ENCODE data around the gene PLGRKT.
"Not testable (repeated sequence)": the region's sequence is repeated elsewhere in the genome, so short reads cannot be mapped to it uniquely, and the experiment has no call there.

PLGRKT gene

DNA sequence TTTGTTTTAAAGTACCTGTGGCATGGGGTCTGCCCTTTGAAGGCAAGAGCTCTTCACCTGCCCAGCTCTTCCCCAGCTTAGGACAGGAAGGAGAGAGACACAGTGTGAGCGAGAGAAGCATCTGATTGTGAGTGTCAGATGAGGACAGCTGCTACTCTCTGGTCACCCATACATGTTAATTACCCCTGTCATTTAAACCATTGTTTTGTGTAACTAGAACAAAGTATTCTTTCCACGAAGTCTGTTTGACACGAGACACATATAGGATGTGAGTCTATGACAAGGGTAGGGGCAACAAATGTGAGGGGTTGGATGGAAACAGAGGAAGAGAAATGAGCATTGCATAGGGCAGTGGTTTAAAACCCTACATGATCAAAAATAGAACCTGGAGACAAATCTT is 9.6 kb upstream of the PLGRKT start:
- in situ Hi-C loops (cut with MboI; ENCODE audit: low sequenced_read_pairs): loop anchor here (25.0 kb wide), 1 partner anchor 685 kb away; no protein-coding TSS in a partner anchor
- H3K4me3 ChIP-seq: no peak overlapping the region
- H3K36me3 ChIP-seq (replicated peaks): no peaks in the 10 kb centered on the region
- no peak for DNase-seq (ENCODE audit: low spot score in 2 of 2)
- no peaks in the 10 kb centered on the region for H3K9me3 ChIP-seq
- no peaks in the 10 kb centered on the region for H3K27me3 ChIP-seq (ENCODE audit: low read depth)
- peaks cover 7% of the 10 kb centered on the region for H3K4me1 ChIP-seq

DNA sequence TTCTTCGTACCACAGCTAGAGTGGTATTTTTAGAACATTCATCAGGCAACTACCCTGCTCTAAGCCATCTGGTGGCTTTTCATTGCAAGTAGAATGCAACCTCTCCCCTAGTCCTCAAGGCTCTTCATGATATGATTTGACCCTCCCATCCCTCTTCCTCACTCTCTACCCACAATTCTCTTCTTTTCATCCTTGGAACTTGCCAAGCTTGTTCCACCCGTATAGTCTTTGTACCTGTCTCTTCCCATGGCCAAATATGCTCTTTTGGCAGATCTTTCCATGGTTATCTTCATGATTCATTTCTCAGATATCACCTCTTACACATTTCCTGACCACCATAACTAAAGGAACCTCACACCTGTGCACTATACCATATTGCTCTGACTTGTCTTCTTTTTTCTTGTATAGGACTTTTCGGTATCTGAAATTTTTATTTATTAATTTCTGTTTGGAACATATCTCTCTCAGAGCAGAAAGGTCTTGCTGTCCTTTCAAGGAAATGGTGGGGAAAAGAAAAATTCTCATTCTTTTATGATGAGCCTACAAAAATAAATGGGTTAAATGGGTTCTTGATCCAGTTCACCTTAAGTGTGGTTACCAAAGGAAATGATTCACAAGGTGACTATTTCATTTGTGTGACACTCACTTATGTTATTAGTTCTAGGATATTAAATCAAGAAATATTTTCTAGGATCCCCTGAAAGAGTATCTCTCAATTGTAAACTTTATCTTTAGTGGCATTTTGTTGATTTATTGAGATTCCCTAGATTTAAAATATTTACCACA is 8.9 kb upstream of the PLGRKT start:
- no peaks in the 10 kb centered on the region for H3K27me3 ChIP-seq (ENCODE audit: low read depth)
- peaks cover 7% of the 10 kb centered on the region for H3K4me1 ChIP-seq
- no peaks in the 10 kb centered on the region for H3K36me3 ChIP-seq (replicated peaks)
- no peak for DNase-seq (ENCODE audit: low spot score in 2 of 2)
- in situ Hi-C loops (cut with MboI; ENCODE audit: low sequenced_read_pairs): loop anchor here (25.0 kb wide), 1 partner anchor 684 kb away; no protein-coding TSS in a partner anchor
- H3K9me3 ChIP-seq: no peaks in the 10 kb centered on the region
- H3K4me3 ChIP-seq: no peak overlapping the region

DNA sequence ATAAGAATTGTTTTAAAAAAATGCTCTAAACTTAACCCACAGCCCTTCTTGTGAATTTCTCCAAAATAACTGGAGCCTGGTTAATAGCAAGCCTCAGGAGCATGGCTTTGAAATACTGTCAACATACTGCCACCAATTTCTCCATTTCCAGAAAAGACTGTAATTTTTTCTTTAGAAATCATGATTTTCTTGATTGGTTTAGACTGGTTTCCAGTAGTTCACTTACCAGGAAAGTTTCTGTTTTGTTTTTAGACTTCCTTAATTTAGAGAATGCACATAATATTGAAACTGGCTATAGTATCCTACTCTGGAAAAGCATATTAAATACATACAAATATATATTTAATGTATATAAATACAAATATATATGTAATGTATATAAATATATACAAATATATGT is 8.2 kb upstream of the PLGRKT start:
- peaks cover 6% of the 10 kb centered on the region for H3K4me1 ChIP-seq
- in situ Hi-C loops (cut with MboI; ENCODE audit: low sequenced_read_pairs): loop anchor here (25.0 kb wide), 1 partner anchor 684 kb away; no protein-coding TSS in a partner anchor

DNA sequence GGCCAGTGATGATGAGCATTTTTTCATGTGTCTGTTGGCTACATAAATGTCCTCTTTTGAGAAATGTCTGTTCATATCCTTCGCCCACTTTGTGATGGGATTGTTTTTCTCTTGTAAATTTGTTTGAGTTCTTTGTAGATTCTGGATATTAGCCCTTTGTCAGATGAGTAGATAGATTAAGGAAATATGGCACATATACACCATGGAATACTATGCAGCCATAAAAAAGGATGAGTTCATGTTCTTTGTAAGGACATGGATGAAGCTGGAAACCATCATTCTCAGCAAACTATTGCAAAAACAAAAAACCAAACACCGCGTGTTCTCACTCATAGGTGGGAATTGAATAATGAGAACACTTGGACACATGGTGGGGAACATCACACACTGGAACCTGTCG is 7.4 kb upstream of the PLGRKT start:
- DNase-seq (ENCODE audit: low spot score in 2 of 2); H3K4me3 ChIP-seq; H3K4me1 ChIP-seq; H3K9me3 ChIP-seq; H3K36me3 ChIP-seq (replicated peaks); H3K27me3 ChIP-seq (ENCODE audit: low read depth): not testable (repeated sequence)
- in situ Hi-C loops (cut with MboI; ENCODE audit: low sequenced_read_pairs): loop anchor here (25.0 kb wide), 1 partner anchor 683 kb away; no protein-coding TSS in a partner anchor

More for the DNA sequence above, 8.2 kb upstream of the PLGRKT start:
- DNase-seq (ENCODE audit: low spot score in 2 of 2): no peak
- no peak overlapping the region for H3K4me3 ChIP-seq
- no peaks in the 10 kb centered on the region for H3K9me3 ChIP-seq
- H3K27me3 ChIP-seq (ENCODE audit: low read depth): no peaks in the 10 kb centered on the region
- H3K36me3 ChIP-seq (replicated peaks): no peaks in the 10 kb centered on the region

DNA sequence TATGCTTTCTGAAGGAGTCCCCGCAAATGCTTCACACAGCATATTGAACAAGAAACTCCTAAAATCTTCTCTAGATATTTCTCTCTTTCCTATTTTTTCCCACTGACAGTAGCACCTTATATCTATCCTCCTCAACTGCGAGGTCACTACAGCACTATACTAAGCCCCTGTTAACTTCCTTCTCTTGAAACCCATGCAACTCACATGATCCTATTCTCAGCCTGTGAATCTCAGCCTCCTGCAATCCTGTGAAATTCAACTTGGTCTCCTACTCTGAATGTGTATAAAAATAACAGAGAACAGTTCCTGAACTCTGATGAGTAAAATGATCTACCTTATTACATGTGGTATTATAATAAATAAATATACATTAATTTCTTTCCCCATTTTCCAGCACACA is 6.1 kb upstream of the PLGRKT start:
- DNase-seq (ENCODE audit: low spot score in 2 of 2): no peak
- Histone ChIP-seq H3K4me1 (no peaks in the 10 kb centered on the region), H3K27me3 (ENCODE audit: low read depth) (no peaks in the 10 kb centered on the region), H3K4me3 (no peak overlapping the region), H3K9me3 (no peaks in the 10 kb centered on the region), H3K36me3 (replicated peaks) (no peaks in the 10 kb centered on the region)
- in situ Hi-C loops (cut with MboI; ENCODE audit: low sequenced_read_pairs): loop anchor here (25.0 kb wide), 1 partner anchor 682 kb away; no protein-coding TSS in a partner anchor

DNA sequence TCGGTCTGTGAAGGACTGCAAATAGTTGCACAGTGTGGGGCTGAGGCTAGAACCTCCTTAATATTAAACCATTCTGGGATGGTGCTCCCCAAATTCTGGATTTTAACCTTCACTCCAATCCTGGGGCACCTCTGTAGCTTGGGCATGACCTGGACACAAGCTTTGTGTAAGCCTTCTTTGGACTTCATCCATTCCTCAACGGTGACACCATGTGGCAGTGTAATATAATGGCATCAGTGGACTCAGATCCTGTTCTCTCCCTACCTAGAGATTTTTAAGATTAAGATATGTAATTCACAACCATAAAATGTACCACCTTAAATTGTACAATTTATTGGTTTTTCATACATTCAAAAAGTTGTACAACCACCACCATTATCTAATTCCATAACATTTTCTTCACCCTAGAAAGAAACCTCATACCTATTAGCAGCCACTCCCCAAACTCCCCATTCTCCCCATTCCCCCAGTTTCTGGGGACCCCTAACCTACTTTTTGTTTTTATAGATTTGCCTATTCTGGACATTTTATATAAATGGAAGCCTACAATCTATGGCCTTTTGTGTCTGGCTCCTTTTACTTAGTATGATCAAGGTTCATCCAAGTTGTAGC is 4.8 kb upstream of the PLGRKT start:
- DNase-seq (ENCODE audit: low spot score in 2 of 2): peak; percentile 35 to 48
- in situ Hi-C loops (cut with MboI; ENCODE audit: low sequenced_read_pairs): loop anchor here (25.0 kb wide), 1 partner anchor 680 kb away; no protein-coding TSS in a partner anchor

DNA sequence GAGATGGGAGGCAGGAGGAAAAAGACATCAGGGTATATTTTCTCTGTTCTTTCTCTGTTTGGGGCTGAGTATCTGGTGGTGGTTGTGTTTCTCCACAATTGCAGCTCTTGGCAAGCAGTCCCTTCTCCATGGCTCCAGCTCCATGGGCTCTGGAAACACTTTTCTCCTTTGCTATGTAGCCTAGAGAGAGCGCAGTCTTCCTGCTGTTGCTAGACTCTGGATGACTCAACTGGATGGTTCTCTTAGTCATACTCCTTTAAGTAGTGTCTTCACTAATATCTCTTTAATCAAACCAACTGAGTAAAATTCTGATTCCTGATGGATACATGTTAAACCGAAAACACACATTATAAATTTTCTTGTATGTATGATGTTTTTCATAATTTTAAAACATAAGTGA is 3.3 kb upstream of the PLGRKT start:
- Histone ChIP-seq H3K27me3 (ENCODE audit: low read depth) (no peaks in the 10 kb centered on the region), H3K4me3 (no peak overlapping the region), H3K9me3 (no peaks in the 10 kb centered on the region), H3K4me1 (peaks cover 9% of the 10 kb centered on the region), H3K36me3 (replicated peaks) (peaks cover 4% of the 10 kb centered on the region; the same call in 1 of the 2 replicates)
- DNase-seq (ENCODE audit: low spot score in 2 of 2): no peak
- in situ Hi-C loops (cut with MboI; ENCODE audit: low sequenced_read_pairs): loop anchor here (25.0 kb wide), 1 partner anchor 679 kb away; no protein-coding TSS in a partner anchor

More for the DNA sequence above, 4.8 kb upstream of the PLGRKT start:
- H3K4me3 ChIP-seq: no peak overlapping the region
- H3K27me3 ChIP-seq (ENCODE audit: low read depth): no peaks in the 10 kb centered on the region
- H3K9me3 ChIP-seq: no peaks in the 10 kb centered on the region
- H3K36me3 ChIP-seq (replicated peaks): no peaks in the 10 kb centered on the region
- H3K4me1 ChIP-seq: peaks cover 6% of the 10 kb centered on the region

DNA sequence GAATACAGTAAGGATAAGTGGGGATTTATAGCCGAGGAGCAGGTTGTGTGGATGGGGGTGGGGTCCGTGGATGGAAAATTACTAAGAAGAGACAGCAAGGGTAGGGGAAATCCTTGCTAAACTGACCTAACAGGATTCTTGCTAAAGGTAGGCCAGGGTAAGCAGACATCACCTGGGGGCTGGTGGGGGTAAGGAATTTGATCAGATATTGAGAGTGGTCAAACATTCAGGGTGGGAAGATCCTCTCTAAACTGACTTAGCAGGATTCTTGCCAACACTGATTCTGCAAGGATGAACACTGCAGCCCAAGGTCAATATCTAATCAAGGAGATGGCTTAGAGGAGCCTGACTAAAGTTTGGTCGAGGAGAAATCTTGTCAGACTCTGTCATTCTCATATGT is 2.7 kb upstream of the PLGRKT start:
- in situ Hi-C loops (cut with MboI; ENCODE audit: low sequenced_read_pairs): loop anchor here (25.0 kb wide), 1 partner anchor 678 kb away; no protein-coding TSS in a partner anchor
- Histone ChIP-seq H3K4me1 (peaks cover 9% of the 10 kb centered on the region), H3K9me3 (no peaks in the 10 kb centered on the region), H3K27me3 (ENCODE audit: low read depth) (no peaks in the 10 kb centered on the region), H3K36me3 (replicated peaks) (peaks cover 11% of the 10 kb centered on the region), H3K4me3 (no peak overlapping the region)
- no peak for DNase-seq (ENCODE audit: low spot score in 2 of 2)

DNA sequence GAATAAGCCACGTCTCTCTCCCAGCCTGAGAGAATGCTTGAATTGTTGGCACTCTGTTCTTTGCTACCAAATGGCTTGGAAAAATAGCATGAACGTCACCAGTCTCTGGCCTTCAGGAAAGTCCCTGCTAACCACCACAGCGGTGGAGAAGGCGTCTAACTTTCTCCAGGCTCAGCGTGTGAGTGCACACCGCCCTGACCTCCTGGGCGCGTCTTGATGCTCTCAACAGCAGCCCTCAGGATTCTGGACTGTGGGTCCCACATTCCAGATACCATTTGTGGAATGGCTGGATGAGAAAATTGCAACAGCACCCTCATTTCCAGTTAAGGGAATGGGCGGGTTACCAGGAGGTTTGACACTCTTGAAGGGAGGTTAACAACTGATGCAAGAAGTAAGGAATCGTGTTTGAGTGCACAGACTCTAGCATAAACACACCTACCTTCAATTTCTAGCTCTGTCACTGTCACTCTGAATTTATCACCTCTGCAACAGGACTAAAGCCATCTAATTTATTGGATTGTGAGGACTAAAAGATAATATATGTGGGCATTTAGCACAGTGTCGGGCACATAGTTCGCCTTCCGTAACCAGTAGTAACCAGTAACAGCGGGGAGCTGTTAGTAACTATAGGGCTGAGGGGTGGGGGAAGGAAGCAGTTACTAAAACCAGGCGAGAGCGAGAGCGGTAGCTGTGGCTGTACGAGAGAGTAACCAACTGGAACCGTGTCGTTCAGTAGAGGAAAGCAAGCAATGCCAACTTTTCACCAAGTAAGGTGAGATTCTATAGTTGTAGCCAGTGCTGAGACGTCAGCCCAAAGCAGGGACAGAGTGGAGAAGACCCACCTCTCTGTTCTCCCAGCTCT is 807 bp upstream of the PLGRKT start:
- in situ Hi-C loops (cut with MboI; ENCODE audit: low sequenced_read_pairs): loop anchor here (25.0 kb wide), 1 partner anchor 676 kb away; no protein-coding TSS in a partner anchor
- Histone ChIP-seq H3K36me3 (replicated peaks) (peaks cover 13% of the 10 kb centered on the region), H3K27me3 (ENCODE audit: low read depth) (no peaks in the 10 kb centered on the region), H3K4me1 (peaks cover 9% of the 10 kb centered on the region), H3K9me3 (no peaks in the 10 kb centered on the region), H3K4me3 (peak overlapping the region; percentile 72)
- no peak for DNase-seq (ENCODE audit: low spot score in 2 of 2)

DNA sequence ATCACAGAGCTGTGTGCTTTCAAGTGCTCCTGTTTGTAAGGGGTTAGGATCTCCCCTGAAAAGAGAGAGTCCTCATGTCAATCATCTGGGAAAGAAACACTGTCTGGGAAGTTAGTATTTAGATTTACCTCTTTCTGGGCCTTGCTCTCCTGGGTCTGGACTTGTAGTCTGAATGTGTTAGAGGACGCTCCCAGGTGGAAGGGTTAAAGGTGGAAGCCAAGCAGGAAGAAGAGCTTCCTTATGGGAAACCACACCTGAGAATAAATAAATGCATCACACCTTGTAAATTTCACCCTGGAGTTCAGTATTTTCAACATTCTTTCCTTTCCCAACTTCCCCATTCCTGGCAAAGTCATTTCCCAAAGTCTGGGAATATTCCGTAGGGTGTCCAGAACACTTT is 1.3 kb downstream of the PLGRKT start:
- Histone ChIP-seq H3K27me3 (ENCODE audit: low read depth) (no peaks in the 10 kb centered on the region), H3K36me3 (replicated peaks) (peaks cover 13% of the 10 kb centered on the region), H3K4me3 (peak overlapping the region; percentile 72; the same call in 1 of the 2 replicates), H3K4me1 (peaks cover 9% of the 10 kb centered on the region), H3K9me3 (no peaks in the 10 kb centered on the region)
- in situ Hi-C loops (cut with MboI; ENCODE audit: low sequenced_read_pairs): loop anchor here (25.0 kb wide), 1 partner anchor 674 kb away; no protein-coding TSS in a partner anchor
- no peak for DNase-seq (ENCODE audit: low spot score in 2 of 2)

DNA sequence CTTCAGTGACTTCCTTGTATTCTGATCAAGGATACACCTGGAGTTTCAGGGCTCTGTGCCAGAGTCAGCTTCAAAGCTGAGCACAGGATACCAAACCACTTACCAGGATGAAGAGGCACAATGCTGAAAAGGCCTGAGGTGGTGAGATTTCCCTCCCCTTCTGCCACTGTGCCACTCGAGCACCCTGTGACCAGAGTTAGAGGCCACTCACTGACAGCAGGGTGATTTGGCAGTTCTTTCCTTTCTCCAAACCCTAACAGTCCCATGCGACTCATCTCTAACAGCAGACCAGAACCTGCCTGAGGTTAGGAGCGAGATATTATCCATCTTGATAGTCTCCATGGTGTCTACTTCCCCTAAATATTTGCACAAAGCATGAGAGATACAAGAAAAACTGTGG is 1.8 kb downstream of the PLGRKT start:
- in situ Hi-C loops (cut with MboI; ENCODE audit: low sequenced_read_pairs): loop anchor here (25.0 kb wide), 1 partner anchor 674 kb away; no protein-coding TSS in a partner anchor
- no peaks in the 10 kb centered on the region for H3K27me3 ChIP-seq (ENCODE audit: low read depth)
- no peak overlapping the region for H3K4me3 ChIP-seq
- DNase-seq (ENCODE audit: low spot score in 2 of 2): no peak
- no peaks in the 10 kb centered on the region for H3K9me3 ChIP-seq
- peaks cover 13% of the 10 kb centered on the region for H3K36me3 ChIP-seq (replicated peaks)
- peaks cover 9% of the 10 kb centered on the region for H3K4me1 ChIP-seq

DNA sequence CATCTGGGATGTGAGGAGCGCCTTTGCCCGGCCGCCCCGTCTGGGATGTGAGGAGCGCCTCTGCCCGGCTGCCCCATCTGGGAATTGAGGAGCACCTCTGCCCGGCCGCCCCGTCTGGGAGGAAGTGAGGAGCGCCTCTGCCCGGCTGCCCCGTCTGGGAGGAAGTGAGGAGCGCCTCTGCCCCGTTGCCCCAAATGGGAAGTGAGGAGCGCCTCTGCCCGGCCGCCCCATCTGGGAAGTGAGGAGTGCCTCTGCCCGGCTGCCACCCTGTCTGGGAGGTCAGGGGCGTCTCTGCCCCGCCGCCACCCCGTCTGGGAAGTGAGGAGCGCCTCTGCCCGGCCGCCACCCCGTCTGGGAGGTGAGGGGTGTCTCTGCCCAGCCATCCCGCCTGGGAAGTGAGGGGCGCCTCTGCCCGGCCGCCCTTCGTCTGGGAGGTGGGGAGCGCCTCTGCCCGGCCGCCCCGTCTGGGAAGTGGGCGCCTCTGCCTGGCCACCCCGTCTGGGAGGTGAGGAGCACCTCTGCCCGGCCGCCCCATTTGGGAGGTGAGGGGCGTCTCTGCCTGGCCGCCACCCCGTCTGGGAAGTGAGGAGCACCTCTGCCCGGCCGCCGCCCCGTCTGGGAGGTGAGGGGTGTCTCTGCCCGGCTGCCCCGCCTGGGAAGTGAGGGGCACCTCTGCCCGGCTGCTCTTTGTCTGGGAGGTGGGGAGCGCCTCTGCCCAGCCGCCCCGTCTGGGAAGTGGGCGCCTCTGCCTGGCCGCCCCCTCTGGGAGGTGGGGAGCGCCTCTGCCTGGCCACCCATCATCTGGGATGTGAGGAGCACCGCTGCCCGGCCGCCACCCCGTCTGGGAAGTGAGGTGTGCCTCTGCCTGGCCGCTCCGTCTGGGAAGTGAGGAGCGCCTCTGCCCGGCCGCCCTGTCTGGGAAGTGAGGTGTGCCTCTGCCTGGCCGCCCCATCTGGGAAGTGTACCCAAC is 3.6 kb downstream of the PLGRKT start:
- H3K4me1 ChIP-seq; H3K4me3 ChIP-seq; H3K9me3 ChIP-seq; H3K27me3 ChIP-seq (ENCODE audit: low read depth); DNase-seq (ENCODE audit: low spot score in 2 of 2): not testable (repeated sequence)
- in situ Hi-C loops (cut with MboI; ENCODE audit: low sequenced_read_pairs): loop anchor here (25.0 kb wide), 1 partner anchor 672 kb away; no protein-coding TSS in a partner anchor
- peaks cover 16% of the 10 kb centered on the region for H3K36me3 ChIP-seq (replicated peaks)
